Glutamatergic neuron (in vitro differentiated cells): ENCODE results near the gene GAN. TPM values are rescaled to one million over a fixed set of nuclear protein-coding genes. Genes with fewer than 3 reads are reported as not detected.
"Not testable (repeated sequence)": the region's sequence is repeated elsewhere in the genome, so short reads cannot be mapped to it uniquely, and the experiment has no call there.

ENCODE experiments used
- DNase-seq: peaks from one replicate; pipeline ENCODE4 v3.0.0; 2022
- H3K27ac Mint-ChIP-seq: one replicate; pipeline ENCODE4 v1.8.0; 2020; ENCODE audit warnings: mild to moderate bottlenecking, mixed read lengths, inconsistent platforms; ENCODE audit not compliant: unreplicated experiment
- H3K27me3 Mint-ChIP-seq: one replicate; pipeline ENCODE4 v1.8.0; 2020; ENCODE audit warnings: mild to moderate bottlenecking, moderate library complexity, mixed read lengths, inconsistent platforms; ENCODE audit not compliant: unreplicated experiment
- H3K36me3 Mint-ChIP-seq: one replicate; pipeline ENCODE4 v1.8.0; 2020; ENCODE audit warnings: mild to moderate bottlenecking, mixed read lengths, inconsistent platforms; ENCODE audit not compliant: unreplicated experiment
- H3K4me1 Mint-ChIP-seq: one replicate; pipeline ENCODE4 v1.8.0; 2020; ENCODE audit warnings: mild to moderate bottlenecking, low read depth, mixed read lengths, inconsistent platforms; ENCODE audit not compliant: unreplicated experiment
- H3K4me3 Mint-ChIP-seq: one replicate; pipeline ENCODE4 v1.8.0; 2020; ENCODE audit warnings: mild to moderate bottlenecking, mixed read lengths, inconsistent platforms; ENCODE audit not compliant: unreplicated experiment
- H3K9me3 Mint-ChIP-seq: one replicate; pipeline ENCODE4 v1.8.0; 2020; ENCODE audit warnings: mild to moderate bottlenecking, moderate library complexity, mixed read lengths, inconsistent platforms; ENCODE audit not compliant: unreplicated experiment
- total RNA-seq: library from RNA; stranded (reverse); fragmentation: NEBNext Ultra II Directional; extraction: Animal tissue kit (Norgen Biotek cat#: 25700); gene quantifications from one replicate; pipeline ENCODE4 v1.2.1, GENCODE V29; 2021; ENCODE audit not compliant: unreplicated experiment
- TF ChIP-seq, protein P1 (sequence below): fragments of 200-600 bp; sonication (generic); IDR thresholded peaks from one replicate; pipeline ENCODE4 v1.5.0; 2021; ENCODE audit not compliant: partially characterized antibody, unreplicated experiment

Gene GAN
- total RNA-seq, 1 donor from 2014 or later = 14.4 TPM

DNA sequence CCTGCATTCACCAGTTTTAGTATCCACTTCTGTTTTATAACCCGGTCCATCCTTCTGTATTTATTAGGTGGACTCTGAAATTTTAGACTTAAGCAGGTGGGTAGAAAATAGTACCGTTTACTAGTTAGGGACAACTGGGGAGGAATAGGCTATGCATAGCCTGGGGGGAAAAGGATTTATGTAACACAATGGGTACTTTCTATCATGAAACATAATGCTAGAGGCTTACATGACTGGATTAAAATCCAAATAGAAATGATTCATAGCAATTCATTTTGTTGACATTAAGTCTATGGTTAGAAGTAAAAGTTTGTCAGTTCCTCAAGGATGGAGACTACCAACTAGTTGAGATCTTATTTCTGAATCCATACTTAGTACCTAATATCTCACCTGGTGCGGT lies 18.6 kb downstream of the GAN start:
- no peaks in the 10 kb centered on the region for H3K27me3 Mint-ChIP-seq
- H3K9me3 Mint-ChIP-seq = no peaks in the 10 kb centered on the region
- H3K4me1 Mint-ChIP-seq = peaks cover 11% of the 10 kb centered on the region
- DNase-seq = no peak
- no peak overlapping the region for H3K27ac Mint-ChIP-seq
- H3K36me3 Mint-ChIP-seq = peaks cover 8% of the 10 kb centered on the region
- TF ChIP-seq, protein P1, sequence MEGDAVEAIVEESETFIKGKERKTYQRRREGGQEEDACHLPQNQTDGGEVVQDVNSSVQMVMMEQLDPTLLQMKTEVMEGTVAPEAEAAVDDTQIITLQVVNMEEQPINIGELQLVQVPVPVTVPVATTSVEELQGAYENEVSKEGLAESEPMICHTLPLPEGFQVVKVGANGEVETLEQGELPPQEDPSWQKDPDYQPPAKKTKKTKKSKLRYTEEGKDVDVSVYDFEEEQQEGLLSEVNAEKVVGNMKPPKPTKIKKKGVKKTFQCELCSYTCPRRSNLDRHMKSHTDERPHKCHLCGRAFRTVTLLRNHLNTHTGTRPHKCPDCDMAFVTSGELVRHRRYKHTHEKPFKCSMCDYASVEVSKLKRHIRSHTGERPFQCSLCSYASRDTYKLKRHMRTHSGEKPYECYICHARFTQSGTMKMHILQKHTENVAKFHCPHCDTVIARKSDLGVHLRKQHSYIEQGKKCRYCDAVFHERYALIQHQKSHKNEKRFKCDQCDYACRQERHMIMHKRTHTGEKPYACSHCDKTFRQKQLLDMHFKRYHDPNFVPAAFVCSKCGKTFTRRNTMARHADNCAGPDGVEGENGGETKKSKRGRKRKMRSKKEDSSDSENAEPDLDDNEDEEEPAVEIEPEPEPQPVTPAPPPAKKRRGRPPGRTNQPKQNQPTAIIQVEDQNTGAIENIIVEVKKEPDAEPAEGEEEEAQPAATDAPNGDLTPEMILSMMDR = no peak
- H3K4me3 Mint-ChIP-seq = no peak overlapping the region

DNA sequence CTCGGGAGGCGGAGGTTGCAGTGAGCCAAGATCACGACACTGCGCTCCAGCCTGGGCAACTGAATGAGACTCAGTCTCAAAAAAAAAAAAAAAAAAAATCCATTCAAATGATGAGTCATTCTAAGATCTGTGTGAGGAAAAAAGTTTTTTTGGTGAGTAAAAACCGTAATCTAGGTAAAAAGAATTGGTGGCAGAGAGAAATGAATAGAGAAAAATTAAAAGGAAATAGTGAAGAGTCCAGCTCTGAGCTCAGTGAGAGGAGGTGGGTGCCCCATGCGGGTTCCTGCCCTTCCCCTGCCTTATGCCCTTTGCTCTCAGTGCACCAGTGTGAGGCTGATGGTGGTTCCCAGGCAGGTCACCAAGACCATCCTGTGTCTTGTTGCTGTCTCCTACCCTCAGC lies 20.9 kb downstream of the GAN start:
- Mint-ChIP-seq H3K27ac (no peak overlapping the region), H3K9me3 (no peaks in the 10 kb centered on the region), H3K4me3 (no peak overlapping the region), H3K36me3 (peaks cover 19% of the 10 kb centered on the region), H3K27me3 (no peaks in the 10 kb centered on the region), H3K4me1 (no peaks in the 10 kb centered on the region)
- TF ChIP-seq, protein P1 = no peak
- DNase-seq = no peak

DNA sequence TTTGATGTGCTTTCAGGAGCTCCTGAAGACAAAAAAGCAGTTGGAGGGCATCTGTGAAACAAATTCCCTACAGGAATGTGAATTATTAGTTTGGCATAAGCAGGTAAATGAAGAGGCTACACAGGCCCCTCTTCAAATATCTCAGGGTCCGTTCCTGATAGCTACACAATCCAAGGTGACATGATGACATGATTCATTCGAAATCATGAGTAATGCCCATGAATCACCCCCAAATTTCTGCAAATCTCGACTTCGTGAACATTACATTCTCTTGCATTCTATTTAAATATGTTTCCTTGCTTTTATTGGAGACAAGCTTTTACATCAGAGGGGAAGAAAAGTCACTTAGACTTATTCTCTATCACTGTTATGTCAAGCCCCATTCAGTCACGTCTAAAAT lies 22.3 kb downstream of the GAN start:
- peaks cover 24% of the 10 kb centered on the region for H3K36me3 Mint-ChIP-seq
- no peaks in the 10 kb centered on the region for H3K9me3 Mint-ChIP-seq

DNA sequence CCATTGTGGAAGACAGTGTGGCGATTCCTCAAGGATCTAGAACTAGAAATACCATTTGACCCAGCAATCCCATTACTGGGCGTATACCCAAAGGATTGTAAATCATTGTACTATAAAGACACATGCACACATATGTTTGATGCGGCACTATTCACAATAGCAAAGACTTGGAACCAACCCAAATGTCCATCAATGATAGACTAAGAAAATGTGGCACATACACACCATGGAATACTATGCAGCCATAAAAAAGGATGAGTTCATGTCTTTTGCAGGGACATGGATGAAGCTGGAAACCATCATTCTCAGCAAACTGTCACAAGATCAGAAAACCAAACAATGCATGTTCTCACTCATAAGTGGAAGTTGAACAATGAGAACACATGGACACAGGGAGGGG lies 30.4 kb downstream of the GAN start:
- H3K27me3 Mint-ChIP-seq, H3K4me3 Mint-ChIP-seq, H3K4me1 Mint-ChIP-seq, H3K27ac Mint-ChIP-seq, DNase-seq: not testable (repeated sequence)
- Mint-ChIP-seq H3K9me3 (peaks cover 10% of the 10 kb centered on the region), H3K36me3 (peaks cover 49% of the 10 kb centered on the region)

More for the DNA sequence above, 22.3 kb downstream of the GAN start:
- Mint-ChIP-seq H3K27me3 (no peaks in the 10 kb centered on the region), H3K4me3 (no peak overlapping the region), H3K4me1 (no peaks in the 10 kb centered on the region), H3K27ac (no peak overlapping the region)
- TF ChIP-seq, protein P1 = no peak
- no peak for DNase-seq

DNA sequence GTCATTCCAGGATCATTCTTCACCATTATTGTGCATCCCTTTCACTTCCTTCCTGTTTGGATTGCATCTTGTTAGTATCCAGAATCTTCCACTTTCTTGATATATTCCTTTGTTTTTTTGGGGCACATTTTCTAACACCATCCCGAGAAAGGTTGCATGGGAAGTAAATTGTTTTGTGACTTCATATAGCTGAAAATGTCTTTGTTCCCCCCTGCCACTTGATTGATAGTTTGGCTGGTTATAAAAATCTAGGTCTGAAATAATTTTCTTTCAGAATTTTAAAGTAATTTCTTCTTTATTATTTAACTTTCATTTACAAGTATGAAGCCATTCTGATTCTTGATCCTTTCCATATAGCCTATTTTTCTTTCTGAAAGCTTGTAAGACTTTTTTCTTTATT lies 32.7 kb downstream of the GAN start:
- Mint-ChIP-seq H3K36me3 (peaks cover 41% of the 10 kb centered on the region), H3K27ac (no peak overlapping the region), H3K4me3 (no peak overlapping the region), H3K4me1 (no peaks in the 10 kb centered on the region), H3K27me3 (peaks cover 3% of the 10 kb centered on the region), H3K9me3 (peaks cover 10% of the 10 kb centered on the region)
- TF ChIP-seq, protein P1 = no peak
- no peak for DNase-seq
